ENCODE results near the gene RTKN. TPM values are rescaled to one million over a fixed set of nuclear protein-coding genes. Genes with fewer than 3 reads are reported as not detected.

RTKN gene
- total and polyA plus RNA-seq, 12 donors, result 9.3 to 33.9 (median 16.2) TPM

- intact Hi-C loops (cut with DNase I), result no loop called here
- DNase-seq, result no peak
- WGBS, 2 donors, result 58 to 68% methylated on average over 43 of the region's 43 CpGs
Observed at GRCh38 chr2:74436111-74436805, 5.5 kb downstream of the RTKN start.

GRCh38 chr2:74430502-74430901, 11.2 kb downstream of the RTKN start:
- WGBS, 2 donors, result 83 to 93% methylated on average over 11 of the region's 11 CpGs

More at GRCh38 chr2:74436111-74436805, 5.5 kb downstream of the RTKN start:
- Histone ChIP-seq H3K9me3 (no peaks in the 10 kb centered on the region), H3K27ac (peak overlapping the region in 8 of 10 donors; percentile 2 to 55 (median 37)), H3K4me3 (peak overlapping the region in 7 of 10 donors; percentile 0 to 36 (median 24)), H3K36me3 (peaks cover 0 to 20% (median 5%) of the 10 kb centered on the region in 9 donors), H3K27me3 (peaks cover 0 to 22% (median 0%) of the 10 kb centered on the region in 7 donors), H3K4me1 (peaks cover 2 to 54% (median 37%) of the 10 kb centered on the region in 9 donors)
- no peak for ATAC-seq
- TF ChIP-seq CTCF (IDR thresholded peaks at IDR 0.05), result no peak

GRCh38 chr2:74429487-74430451, 12.0 kb downstream of the RTKN start:
- H3K9me3 ChIP-seq, result no peaks in the 10 kb centered on the region
- peaks cover 0 to under 1% (median 0%) of the 10 kb centered on the region in 9 donors for H3K4me1 ChIP-seq
- peaks cover 0 to 78% (median 55%) of the 10 kb centered on the region in 9 donors for H3K36me3 ChIP-seq
- WGBS, 2 donors, result 89 to 91% methylated on average over 18 of the region's 18 CpGs
- intact Hi-C loops (cut with DNase I), result no loop called here
- DNase-seq (no peak), ATAC-seq (peak in 1 of 8 donors; percentile 11)
- no peak overlapping the region for H3K27ac ChIP-seq
- no peak for TF ChIP-seq CTCF (IDR thresholded peaks at IDR 0.05)
- H3K27me3 ChIP-seq, result no peaks in the 10 kb centered on the region
- no peak overlapping the region for H3K4me3 ChIP-seq

More at GRCh38 chr2:74430502-74430901, 11.2 kb downstream of the RTKN start:
- no peak for TF ChIP-seq CTCF (IDR thresholded peaks at IDR 0.05)
- intact Hi-C loops (cut with DNase I), result no loop called here
- Histone ChIP-seq H3K27ac (no peak overlapping the region), H3K27me3 (no peaks in the 10 kb centered on the region), H3K4me1 (peaks cover 0 to 5% (median 0%) of the 10 kb centered on the region in 9 donors), H3K9me3 (no peaks in the 10 kb centered on the region), H3K4me3 (no peak overlapping the region), H3K36me3 (peaks cover 0 to 71% (median 49%) of the 10 kb centered on the region in 9 donors)
- ATAC-seq (no peak), DNase-seq (no peak)

- ATAC-seq, result peak in 1 of 8 donors; percentile 25
- Histone ChIP-seq H3K4me1 (no peaks in the 10 kb centered on the region), H3K9me3 (no peaks in the 10 kb centered on the region), H3K36me3 (peaks cover 0 to 83% (median 55%) of the 10 kb centered on the region in 9 donors), H3K27me3 (no peaks in the 10 kb centered on the region), H3K27ac (no peak overlapping the region), H3K4me3 (no peak overlapping the region)
- WGBS, 2 donors, result 74 to 78% methylated on average over 5 of the region's 5 CpGs
- intact Hi-C loops (cut with DNase I), result no loop called here
- no peak for TF ChIP-seq CTCF (IDR thresholded peaks at IDR 0.05)
- no peak for DNase-seq
Observed at GRCh38 chr2:74428675-74429074, 13.1 kb downstream of the RTKN start.

All from heart right ventricle (tissue), 16 donors.